GM12874 (cell line): ENCODE data around the gene CARD10.

Experiments
- TF ChIP-seq, protein P1 (sequence below): IDR thresholded peaks from 2 replicates; pipeline ENCODE4 v1.5.1; 2011; ENCODE audit warnings: low read depth, mild to moderate bottlenecking, control low read depth, low read length, moderate library complexity; ENCODE audit not compliant: insufficient read depth

The CARD10 gene

DNA sequence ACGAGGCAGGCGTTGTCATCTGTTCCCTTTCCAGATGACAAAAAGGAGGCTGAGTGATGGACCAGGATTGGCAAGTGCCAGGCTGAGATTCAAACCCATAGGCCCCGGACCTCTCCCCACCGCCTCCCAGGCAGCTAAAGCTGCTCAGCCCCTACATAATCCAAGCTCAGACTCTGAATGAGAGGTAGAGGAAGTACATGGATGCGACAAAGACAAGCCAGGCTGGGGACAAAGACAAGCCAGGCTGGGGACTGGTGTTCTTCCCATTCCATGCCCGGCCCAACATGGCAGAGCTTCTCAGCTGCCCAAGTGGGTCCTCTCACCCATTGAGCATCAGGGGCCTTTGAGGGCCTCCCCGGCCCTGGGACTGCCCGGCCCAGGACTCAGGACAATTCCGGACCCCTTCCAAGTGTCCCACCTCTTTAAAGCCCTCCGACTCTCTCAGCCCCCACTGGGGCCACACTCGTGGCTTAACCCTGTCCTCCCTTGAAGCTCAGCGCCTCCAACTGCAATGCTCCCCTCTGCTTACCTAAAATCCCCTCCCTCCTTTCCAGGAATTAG is 37.8 kb downstream of the CARD10 start:
- TF ChIP-seq, protein P1, sequence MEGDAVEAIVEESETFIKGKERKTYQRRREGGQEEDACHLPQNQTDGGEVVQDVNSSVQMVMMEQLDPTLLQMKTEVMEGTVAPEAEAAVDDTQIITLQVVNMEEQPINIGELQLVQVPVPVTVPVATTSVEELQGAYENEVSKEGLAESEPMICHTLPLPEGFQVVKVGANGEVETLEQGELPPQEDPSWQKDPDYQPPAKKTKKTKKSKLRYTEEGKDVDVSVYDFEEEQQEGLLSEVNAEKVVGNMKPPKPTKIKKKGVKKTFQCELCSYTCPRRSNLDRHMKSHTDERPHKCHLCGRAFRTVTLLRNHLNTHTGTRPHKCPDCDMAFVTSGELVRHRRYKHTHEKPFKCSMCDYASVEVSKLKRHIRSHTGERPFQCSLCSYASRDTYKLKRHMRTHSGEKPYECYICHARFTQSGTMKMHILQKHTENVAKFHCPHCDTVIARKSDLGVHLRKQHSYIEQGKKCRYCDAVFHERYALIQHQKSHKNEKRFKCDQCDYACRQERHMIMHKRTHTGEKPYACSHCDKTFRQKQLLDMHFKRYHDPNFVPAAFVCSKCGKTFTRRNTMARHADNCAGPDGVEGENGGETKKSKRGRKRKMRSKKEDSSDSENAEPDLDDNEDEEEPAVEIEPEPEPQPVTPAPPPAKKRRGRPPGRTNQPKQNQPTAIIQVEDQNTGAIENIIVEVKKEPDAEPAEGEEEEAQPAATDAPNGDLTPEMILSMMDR, result no peak

DNA sequence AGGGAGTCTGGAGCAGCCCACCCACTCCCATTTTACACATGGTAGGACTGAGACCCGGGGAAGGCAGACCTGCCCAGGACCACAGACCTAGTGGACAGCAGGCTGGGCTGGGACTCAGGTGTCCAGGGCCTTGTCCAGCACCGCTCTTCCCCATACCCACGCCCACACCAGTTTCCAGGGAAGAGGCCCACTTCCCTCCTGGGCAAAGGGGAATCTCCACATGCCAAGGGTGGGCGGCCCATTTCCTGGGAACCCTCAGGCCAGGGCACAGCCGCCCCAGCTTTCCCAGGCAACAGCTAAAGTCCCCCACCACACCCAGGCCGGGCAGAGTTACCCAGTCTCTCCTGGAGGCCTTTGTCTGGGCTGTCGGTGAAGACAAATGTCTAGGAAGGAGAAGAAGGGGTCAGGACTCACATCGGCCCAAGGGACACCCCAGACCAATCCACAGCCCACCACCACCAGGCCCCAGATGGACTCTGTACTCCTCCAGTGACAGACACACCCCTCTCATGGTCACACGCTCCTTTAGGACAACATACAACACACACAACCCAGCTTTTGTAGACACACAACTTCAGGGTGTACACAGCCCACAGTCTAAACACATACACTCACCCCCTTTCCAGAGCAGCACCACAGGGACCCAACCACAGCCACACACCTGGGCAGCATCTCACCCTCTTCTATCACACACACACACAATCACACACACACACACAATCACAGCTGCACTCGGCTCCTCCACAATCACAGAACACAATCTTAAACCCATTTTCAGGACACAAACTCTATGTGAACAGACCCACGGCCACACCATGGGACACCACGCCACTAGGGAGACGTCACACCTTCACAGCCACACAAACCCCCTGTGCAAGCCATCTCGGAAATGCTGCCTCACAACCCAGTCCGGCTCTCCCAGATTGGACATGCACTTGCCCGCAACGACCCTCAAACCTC is 38.5 kb downstream of the CARD10 start:
- TF ChIP-seq, protein P1, result no peak

DNA sequence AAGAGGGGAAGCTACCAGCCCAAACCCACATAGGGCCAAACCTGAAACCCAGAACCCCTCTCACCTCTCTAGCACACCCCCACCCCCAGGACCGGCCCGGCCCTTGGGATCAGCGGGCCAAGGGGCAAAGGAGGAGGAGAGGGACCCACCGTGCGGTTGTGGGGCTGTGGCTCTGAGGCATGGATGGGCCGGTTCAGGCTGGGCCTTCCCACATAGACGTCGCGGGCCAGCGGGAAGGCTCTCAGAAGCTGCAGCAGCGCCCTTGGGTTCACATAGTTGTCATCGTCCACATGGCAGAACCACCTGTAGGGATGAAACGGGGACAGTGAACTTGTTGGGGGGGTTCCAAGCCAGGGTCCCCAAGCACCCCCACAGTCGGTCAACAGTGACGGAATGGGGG is 40.0 kb downstream of the CARD10 start:
- TF ChIP-seq, protein P1, result no peak

DNA sequence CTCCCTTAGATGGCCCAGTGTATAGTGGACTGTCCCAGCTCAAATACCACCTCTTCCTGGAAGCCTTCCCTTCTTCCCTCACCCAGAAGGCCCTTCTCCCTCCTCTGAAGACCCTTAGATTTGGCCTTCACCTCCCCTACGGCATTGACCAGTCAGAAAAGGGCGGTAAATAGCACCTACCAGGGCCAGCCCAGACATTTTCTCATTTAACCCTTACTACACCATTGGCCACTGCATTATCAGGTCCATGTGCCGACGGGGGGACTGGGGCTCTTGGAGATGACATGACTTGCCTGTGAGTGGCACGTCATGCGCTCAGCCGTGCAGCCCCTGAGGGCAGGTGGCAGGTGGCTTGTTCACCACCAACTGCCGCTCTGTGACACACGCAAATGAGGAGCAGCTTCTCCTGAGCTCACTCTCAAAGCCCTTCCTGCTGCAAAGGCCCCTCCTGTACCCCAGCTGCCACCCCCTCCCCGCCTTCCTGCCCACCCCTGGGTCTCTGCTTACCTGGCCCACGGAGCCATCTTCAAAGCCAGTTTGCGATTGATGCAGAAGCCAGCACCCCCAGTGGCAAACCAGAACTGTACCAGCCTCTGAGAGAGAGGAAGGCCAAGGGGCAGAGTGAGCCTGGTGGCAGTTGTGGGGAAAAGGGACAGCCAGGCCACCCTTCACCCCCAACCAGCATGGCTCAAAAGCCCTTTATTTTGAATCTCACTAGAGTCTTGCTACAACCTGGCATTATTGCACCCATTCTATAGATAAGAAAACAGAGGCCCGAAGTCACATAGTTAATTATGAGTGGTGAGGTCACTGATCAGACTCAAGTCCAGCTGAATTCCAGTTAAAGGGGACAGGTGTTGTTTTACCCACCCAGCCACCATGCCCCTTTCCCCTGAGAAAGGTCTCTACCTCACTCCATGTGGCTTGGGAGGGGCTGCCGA is 42.6 kb downstream of the CARD10 start:
- TF ChIP-seq, protein P1, result no peak

DNA sequence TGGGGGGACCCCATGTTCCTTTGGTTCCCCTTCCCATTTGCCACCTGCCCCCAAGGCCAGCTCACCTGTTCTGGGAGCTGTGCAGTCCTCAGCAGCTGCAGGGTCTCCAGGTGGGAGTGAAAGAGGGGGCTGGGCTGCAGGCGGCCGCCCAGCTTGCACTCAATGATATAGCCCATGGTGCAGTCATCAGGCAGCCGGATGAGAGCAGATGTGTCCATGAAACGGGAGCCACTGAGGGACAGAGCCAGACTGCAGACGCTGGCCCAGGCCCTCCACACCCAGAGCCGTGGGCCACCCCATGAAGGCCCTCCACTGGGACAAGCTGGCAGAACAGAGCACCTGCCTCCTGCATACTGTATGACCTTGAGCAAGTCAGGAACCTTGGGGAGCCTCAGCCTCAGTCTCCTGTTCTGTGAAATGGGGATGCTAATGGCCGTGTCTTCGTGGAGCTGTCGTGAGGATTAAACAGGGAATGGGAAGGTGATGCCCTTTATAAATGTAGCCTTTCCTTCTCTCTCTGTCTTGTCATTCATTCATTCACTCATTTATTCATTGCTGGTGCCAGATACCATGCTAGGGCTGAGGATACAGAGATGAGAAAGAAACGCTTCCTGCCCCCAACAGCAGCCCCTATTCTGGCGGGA is 44.6 kb downstream of the CARD10 start:
- TF ChIP-seq, protein P1, result no peak

DNA sequence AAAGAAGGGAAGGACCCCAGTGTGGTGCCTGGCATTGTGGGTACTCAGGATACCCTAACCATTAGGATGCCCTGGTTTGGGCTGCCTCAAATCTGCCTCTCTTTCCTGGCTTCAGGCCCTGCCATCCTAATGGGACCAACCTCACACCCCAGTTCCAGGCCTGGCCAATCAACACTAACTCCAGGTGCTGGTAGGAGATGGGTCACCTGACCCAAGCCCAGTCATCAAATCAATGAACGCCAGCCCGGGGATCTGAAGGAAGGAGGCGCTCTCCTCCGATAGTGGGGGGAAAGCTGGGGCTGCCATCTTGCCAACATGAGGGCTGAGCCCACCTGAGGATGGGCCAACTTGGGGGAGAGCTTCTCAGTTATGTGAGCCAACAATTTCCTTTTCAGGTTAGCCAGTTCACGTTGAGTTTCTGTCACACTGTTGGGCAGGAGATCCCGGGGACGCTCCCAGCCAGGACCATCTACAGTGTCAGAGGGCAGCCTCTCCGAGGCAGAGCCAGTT is 45.7 kb downstream of the CARD10 start:
- TF ChIP-seq, protein P1, result no peak
